Measurements from ENCODE around the gene VPS8. TPM values are rescaled to one million over a fixed set of nuclear protein-coding genes. Genes with fewer than 3 reads are reported as not detected.

The VPS8 gene
- total and polyA plus RNA-seq, 2 of the 8 experiments (the other 6 are each of a cell fraction or from before 2014, with no cell fraction given): 13.0 to 41.0 TPM

DNA sequence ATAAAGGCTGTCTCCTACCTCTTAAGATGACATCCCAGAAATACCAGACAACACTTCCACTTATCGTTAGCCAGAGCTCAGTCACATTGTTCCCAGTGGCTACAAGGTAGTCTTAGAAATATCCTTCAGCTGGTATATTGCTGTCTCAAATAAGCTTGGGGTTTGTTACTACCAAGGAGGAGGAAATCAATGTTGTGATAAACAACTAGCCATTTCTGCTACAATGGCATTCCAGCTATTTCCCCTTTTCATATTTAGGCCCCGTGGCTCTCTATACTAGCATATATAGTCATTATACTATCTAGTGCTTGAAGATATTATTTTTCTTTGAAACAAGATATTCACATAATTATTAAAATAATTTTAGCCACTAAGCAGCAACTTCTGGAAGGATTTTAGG is 56.5 kb downstream of the VPS8 start:
- no peak overlapping the region for H3K18ac ChIP-seq (ENCODE audit: extremely low read depth, low read length)
- H3K27me3 ChIP-seq (replicated peaks in 1 of 4; ENCODE audit: control insufficient read depth in 3 of 4, extremely low read depth in 1 of 4, insufficient read depth in 3 of 4, low read length in 3 of 4): no peaks in the 10 kb centered on the region
- H2BK12ac ChIP-seq (ENCODE audit: low read depth, low read length): no peak overlapping the region
- H3K27ac ChIP-seq (ENCODE audit: low read depth, low read length): no peak overlapping the region
- peaks cover 2 to 30% (median 9%) of the 10 kb centered on the region in 4 experiments; a peak in 4 of 8 replicates for H3K36me3 ChIP-seq (ENCODE audit: control insufficient read depth in 2 of 4, insufficient read depth in 4 of 4, low read length in 3 of 4)
- no peak overlapping the region for H2BK20ac ChIP-seq (ENCODE audit: low read length)
- no peaks in the 10 kb centered on the region for H3K79me1 ChIP-seq (ENCODE audit: low read depth, low read length)
- ChIA-PET POLR2A (ENCODE audit: partially characterized antibody) (no interaction called here), CTCF (ENCODE audit: partially characterized antibody) (interaction anchor here (0.7 to 2.0 kb wide), 4 partner anchors 14 to 440 kb away, joined by 3 to 8 read pairs (median 3); no protein-coding TSS in a partner anchor)
- H4K20me1 ChIP-seq (replicated peaks in 1 of 2; ENCODE audit: control insufficient read depth in 1 of 2, insufficient read depth in 2 of 2, low read length in 2 of 2): no peaks in the 10 kb centered on the region
- H2BK120ac ChIP-seq (replicated peaks; ENCODE audit: low read depth, low read length): no peak overlapping the region
- H4K91ac ChIP-seq (replicated peaks; ENCODE audit: insufficient read length, low read length): no peak overlapping the region
- no peaks in the 10 kb centered on the region for H3K79me2 ChIP-seq (ENCODE audit: control insufficient read depth in 1 of 2, insufficient read depth in 2 of 2, low read length in 2 of 2)
- H2AK5ac ChIP-seq (ENCODE audit: low read depth, low read length): no peak overlapping the region
- H2AFZ ChIP-seq (ENCODE audit: low read length): no peak overlapping the region
- no peak overlapping the region for H3K56ac ChIP-seq (replicated peaks; ENCODE audit: insufficient read length, low read depth, low read length)
- H3K4me1 ChIP-seq (replicated peaks in 1 of 4; ENCODE audit: control insufficient read depth in 3 of 4, insufficient read depth in 4 of 4, low read length in 3 of 4): no peaks in the 10 kb centered on the region
- no peak for DNase-seq (ENCODE audit: low read depth in 1 of 2, low spot score in 2 of 2)
- H3K9ac ChIP-seq (replicated peaks in 1 of 4; ENCODE audit: extremely low read depth in 1 of 4, low read depth in 3 of 4, low read length in 3 of 4): no peak overlapping the region
- no peak overlapping the region for H4K5ac ChIP-seq (ENCODE audit: insufficient read length, low read depth, low read length)
- H3K23me2 ChIP-seq (ENCODE audit: low read depth, low read length): no peaks in the 10 kb centered on the region
- no peak overlapping the region for H4K8ac ChIP-seq (ENCODE audit: extremely low read depth, insufficient read depth, low read length)
- FAIRE-seq: no peak
- H2BK5ac ChIP-seq (ENCODE audit: low read depth, low read length): no peak overlapping the region
- H3K14ac ChIP-seq (ENCODE audit: insufficient read length): no peak overlapping the region
- no peak overlapping the region for H3K4me2 ChIP-seq (ENCODE audit: insufficient read depth in 1 of 2, low read depth in 2 of 2, low read length in 2 of 2)
- WGBS, 2 experiments (ENCODE audit: extremely low coverage in 1 of 2, insufficient coverage in 1 of 2, insufficient read length in 1 of 2, insufficient replicate concordance in 2 of 2, low coverage in 1 of 2, low lambda C conversion rate in 2 of 2, missing lambda C conversion rate in 1 of 2): 86% methylated on average over 2 of the region's 2 CpGs; no CpG with 5 or more reads in 1 of the 2 experiments
- H3K23ac ChIP-seq (ENCODE audit: insufficient read length): no peak overlapping the region
- no peak overlapping the region for H3K4me3 ChIP-seq (ENCODE audit: extremely low read depth in 1 of 4, insufficient read depth in 2 of 4, low read depth in 3 of 4, low read length in 4 of 4)
- no peaks in the 10 kb centered on the region for H3K9me3 ChIP-seq (ENCODE audit: insufficient read depth in 2 of 2, low read depth in 1 of 2, low read length in 1 of 2)
- H2BK15ac ChIP-seq (ENCODE audit: low read length): no peak overlapping the region
- no peak overlapping the region for H3K4ac ChIP-seq (replicated peaks; ENCODE audit: insufficient read length, low read depth, low read length)
- TF ChIP-seq RFX5 (IDR thresholded peaks at IDR 0.05; ENCODE audit: borderline replicate concordance, low read depth, low read length) (no peak), NRF1 (IDR thresholded peaks at IDR 0.05; ENCODE audit: low read depth, low read length) (no peak), BRCA1 (IDR thresholded peaks at IDR 0.05; ENCODE audit: low read depth, low read length) (no peak), EP300 (IDR thresholded peaks at IDR 0.05; ENCODE audit: borderline replicate concordance in 1 of 2, low read depth in 2 of 2, low read length in 2 of 2) (no peak), ASH2L (IDR thresholded peaks at IDR 0.05; ENCODE audit: low read length) (no peak), POLR2A (IDR thresholded peaks at IDR 0.05; ENCODE audit: control extremely low read depth in 1 of 2, low read depth in 2 of 2, low read length in 2 of 2) (no peak), HDAC6 (IDR thresholded peaks at IDR 0.05; ENCODE audit: low read depth, low read length) (no peak), SP1 (IDR thresholded peaks at IDR 0.05; ENCODE audit: low read depth, low read length) (no peak), SIN3A (conservative IDR thresholded peaks at IDR 0.05 in 1 of 2, IDR thresholded peaks at IDR 0.05 in 1 of 2; ENCODE audit: low read depth in 1 of 2, low read length in 2 of 2) (no peak), YY1 (IDR thresholded peaks at IDR 0.05; ENCODE audit: low read depth, low read length) (no peak), TBP (IDR thresholded peaks at IDR 0.05; ENCODE audit: low read depth, low read length) (no peak), GTF2F1 (IDR thresholded peaks at IDR 0.05; ENCODE audit: borderline replicate concordance, low read depth, low read length) (no peak), CTBP2 (IDR thresholded peaks at IDR 0.05; ENCODE audit: borderline replicate concordance, insufficient read depth, insufficient read length, low read length) (no peak), TAF7 (optimal IDR thresholded peaks at IDR 0.05; ENCODE audit: borderline replicate concordance, low read depth, low read length) (no peak), RNF2 (IDR thresholded peaks at IDR 0.05; ENCODE audit: borderline replicate concordance, low read depth, low read length, missing control alignments, poor library complexity, severe bottlenecking) (no peak)
